Calu3 (cell line): Measurements from ENCODE around the gene SYT13. TPM values are rescaled to one million over a fixed set of nuclear protein-coding genes. Genes with fewer than 3 reads are reported as not detected.

Source experiments
- BruUV-seq: library from RNA; stranded (reverse); fragments of 400-500 nt; replicated peaks from 2 replicates; lab custom pipeline; 2021; lab: Mats Ljungman, UMichigan
- CTCF ChIA-PET: fragments of 300-600 bp; sonication (Branson Sonifier 250); formaldehyde crosslinking; loops from one replicate; lab custom pipeline; 2022; ENCODE audit warnings: antibody characterized with exemption; lab: Charles Lee
- DNase-seq: peaks from one replicate; pipeline ENCODE4 v3.0.0; 2022
- H3K27ac Mint-ChIP-seq: one replicate; pipeline ENCODE4 v1.8.0; 2022; ENCODE audit warnings: mixed read lengths; ENCODE audit not compliant: unreplicated experiment
- H3K27me3 Mint-ChIP-seq: one replicate; pipeline ENCODE4 v1.8.0; 2022; ENCODE audit warnings: mixed read lengths; ENCODE audit not compliant: unreplicated experiment
- H3K36me3 Mint-ChIP-seq: one replicate; pipeline ENCODE4 v1.8.0; 2022; ENCODE audit warnings: mild to moderate bottlenecking, moderate library complexity, mixed read lengths; ENCODE audit not compliant: insufficient read depth, unreplicated experiment
- H3K4me1 Mint-ChIP-seq: one replicate; pipeline ENCODE4 v1.8.0; 2022; ENCODE audit warnings: mild to moderate bottlenecking, low read depth, mixed read lengths; ENCODE audit not compliant: unreplicated experiment
- H3K4me3 Mint-ChIP-seq: one replicate; pipeline ENCODE4 v1.8.0; 2022; ENCODE audit warnings: mild to moderate bottlenecking, low read depth, moderate library complexity, mixed read lengths; ENCODE audit not compliant: unreplicated experiment
- H3K9me3 Mint-ChIP-seq: one replicate; pipeline ENCODE4 v1.8.0; 2022; ENCODE audit warnings: low read depth, mixed read lengths; ENCODE audit not compliant: unreplicated experiment
- CTCF ChIP-seq: fragments of 200-600 bp; IDR thresholded peaks from one replicate; pipeline ENCODE4 v1.8.0; 2022; ENCODE audit warnings: antibody characterized with exemption; ENCODE audit not compliant: unreplicated experiment
- intact Hi-C: fragments of 100-400 bp; cut with micrococcal nuclease; formaldehyde crosslinking; loops from one replicate; pipeline ENCODE4 v1.10.0; 2022; ENCODE audit not compliant: unreplicated experiment
- total RNA-seq: library from RNA; stranded (reverse); gene quantifications from 2 replicates; pipeline ENCODE4 v1.2.3, GENCODE V29; 2022

The SYT13 gene
- total RNA-seq, 1 experiment from 2014 or later, result 36.8 TPM

- no peak overlapping the region for H3K27ac Mint-ChIP-seq
- TF ChIP-seq CTCF, result no peak
- peaks cover 14% of the 10 kb centered on the region for H3K4me1 Mint-ChIP-seq
- no peaks in the 10 kb centered on the region for H3K9me3 Mint-ChIP-seq
- intact Hi-C loops, result loop anchor here (10.0 kb wide), 1 partner anchor 398 kb away; no protein-coding TSS in a partner anchor
- H3K27me3 Mint-ChIP-seq, result peaks cover 63% of the 10 kb centered on the region
- H3K4me3 Mint-ChIP-seq, result no peak overlapping the region
- CTCF ChIA-PET, result interaction anchor here (1.0 to 1.9 kb wide), 4 partner anchors 222 to 439 kb away, joined by 3 to 15 read pairs (median 3); no protein-coding TSS in a partner anchor
- DNase-seq, result peak; percentile 27
- H3K36me3 Mint-ChIP-seq, result no peaks in the 10 kb centered on the region
- BruUV-seq, result no TSS peak
Measured at GRCh38 chr11:45333001-45333971, 47.1 kb upstream of the SYT13 start.

- BruUV-seq, result no TSS peak
- H3K36me3 Mint-ChIP-seq, result no peaks in the 10 kb centered on the region
- no peak overlapping the region for H3K4me3 Mint-ChIP-seq
- TF ChIP-seq CTCF, result peak; percentile 86
- H3K9me3 Mint-ChIP-seq, result peaks cover 3% of the 10 kb centered on the region
- H3K27ac Mint-ChIP-seq, result peak overlapping the region; percentile 31
- peaks cover 14% of the 10 kb centered on the region for H3K4me1 Mint-ChIP-seq
- CTCF ChIA-PET, result interaction anchor here (0.5 to 1.9 kb wide), 6 partner anchors 8 to 439 kb away, joined by 3 to 15 read pairs (median 4); no protein-coding TSS in a partner anchor
- H3K27me3 Mint-ChIP-seq, result peaks cover 63% of the 10 kb centered on the region
- DNase-seq, result peak; percentile 36
- intact Hi-C loops, result loop anchor here (1.0 to 10.0 kb wide), 2 partner anchors 222 to 398 kb away; no protein-coding TSS in a partner anchor
Measured at GRCh38 chr11:45332276-45332934, 46.3 kb upstream of the SYT13 start.

- CTCF ChIA-PET, result interaction anchor here (1.4 to 1.8 kb wide), 2 partner anchors 9 to 221 kb away, joined by 4 to 10 read pairs; no protein-coding TSS in a partner anchor
- no peak for TF ChIP-seq CTCF
- peaks cover 14% of the 10 kb centered on the region for H3K4me1 Mint-ChIP-seq
- no peak for DNase-seq
- no peak overlapping the region for H3K4me3 Mint-ChIP-seq
- H3K27ac Mint-ChIP-seq, result peak overlapping the region; percentile 31
- peaks cover 3% of the 10 kb centered on the region for H3K9me3 Mint-ChIP-seq
- BruUV-seq, result no TSS peak
- H3K36me3 Mint-ChIP-seq, result no peaks in the 10 kb centered on the region
- peaks cover 69% of the 10 kb centered on the region for H3K27me3 Mint-ChIP-seq
- intact Hi-C loops, result loop anchor here (1.0 to 10.0 kb wide), 2 partner anchors 222 to 397 kb away; no protein-coding TSS in a partner anchor
Measured at GRCh38 chr11:45331839-45332238, 45.7 kb upstream of the SYT13 start.

- Mint-ChIP-seq H3K4me3 (no peak overlapping the region), H3K9me3 (peaks cover 6% of the 10 kb centered on the region), H3K36me3 (no peaks in the 10 kb centered on the region), H3K27ac (no peak overlapping the region), H3K27me3 (peaks cover 77% of the 10 kb centered on the region), H3K4me1 (peaks cover 14% of the 10 kb centered on the region)
- CTCF ChIA-PET, result interaction anchor here (1.3 kb wide), 1 partner anchor 218 kb away, joined by 4 read pairs; no protein-coding TSS in a partner anchor
- intact Hi-C loops, result no loop called here
- BruUV-seq, result no TSS peak
- DNase-seq, result no peak
- no peak for TF ChIP-seq CTCF
Measured at GRCh38 chr11:45328726-45329125, 42.6 kb upstream of the SYT13 start.
